Chondrocyte (in vitro differentiated cells): ENCODE measurements around the gene SMIM9. TPM values are rescaled to one million over a fixed set of nuclear protein-coding genes. Genes with fewer than 3 reads are reported as not detected.

ENCODE experiments used
- DNase-seq: peaks from one replicate; pipeline ENCODE4 v3.0.0; 2021; ENCODE audit warnings: mixed read lengths, low spot score
- H3K27ac Mint-ChIP-seq: one replicate; pipeline ENCODE4 v1.8.0; 2021; ENCODE audit warnings: mild to moderate bottlenecking, moderate library complexity, mixed read lengths; ENCODE audit not compliant: unreplicated experiment
- H3K27me3 Mint-ChIP-seq: 2 replicates; pipeline ENCODE4 v1.8.0; 2021; ENCODE audit warnings: low read depth, mixed read lengths
- H3K36me3 Mint-ChIP-seq: 2 replicates; pipeline ENCODE4 v1.8.0; 2021; ENCODE audit warnings: low read depth, mixed read lengths
- H3K4me1 Mint-ChIP-seq: 2 replicates; pipeline ENCODE4 v1.8.0; 2021; ENCODE audit warnings: low read depth, mild to moderate bottlenecking, mixed read lengths
- H3K4me3 Mint-ChIP-seq: one replicate; pipeline ENCODE4 v1.8.0; 2021; ENCODE audit warnings: mild to moderate bottlenecking, moderate library complexity, mixed read lengths; ENCODE audit not compliant: unreplicated experiment
- H3K9me3 Mint-ChIP-seq: 2 replicates; pipeline ENCODE4 v1.8.0; 2021; ENCODE audit warnings: low read depth, mixed read lengths
- total RNA-seq: library from RNA; stranded (reverse); gene quantifications from 3 replicates; pipeline ENCODE4 v1.2.1, GENCODE V29; 2021
- TF ChIP-seq, protein P1 (sequence below): fragments of 200-600 bp; sonication (generic); IDR thresholded peaks from 2 replicates; pipeline ENCODE4 v1.5.0; 2021; ENCODE audit warnings: antibody characterized with exemption, mild to moderate bottlenecking, moderate library complexity

Gene SMIM9
- total RNA-seq, 1 donor from 2014 or later = not detected

DNA sequence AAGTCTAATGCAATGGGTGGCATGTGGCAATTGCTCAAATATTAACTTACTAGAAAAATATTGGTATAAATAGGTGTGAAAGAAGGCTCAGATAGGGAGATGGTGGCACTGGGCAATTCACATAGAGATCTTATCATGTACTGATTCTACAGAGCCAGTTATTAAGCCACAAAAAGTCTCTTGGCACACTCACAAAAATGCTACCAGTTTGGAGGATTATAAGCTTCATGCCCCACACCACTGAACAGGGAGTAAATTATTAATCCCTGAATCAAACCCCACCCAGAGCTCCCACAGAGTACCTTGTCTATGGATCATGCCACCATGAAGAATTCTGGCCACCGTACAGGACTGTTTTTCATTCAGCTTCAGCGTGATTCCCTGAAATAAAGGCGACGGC, 43.0 kb downstream of the SMIM9 start:
- H3K27ac Mint-ChIP-seq = no peak overlapping the region
- H3K9me3 Mint-ChIP-seq = peaks cover 24% of the 10 kb centered on the region
- TF ChIP-seq, protein P1, sequence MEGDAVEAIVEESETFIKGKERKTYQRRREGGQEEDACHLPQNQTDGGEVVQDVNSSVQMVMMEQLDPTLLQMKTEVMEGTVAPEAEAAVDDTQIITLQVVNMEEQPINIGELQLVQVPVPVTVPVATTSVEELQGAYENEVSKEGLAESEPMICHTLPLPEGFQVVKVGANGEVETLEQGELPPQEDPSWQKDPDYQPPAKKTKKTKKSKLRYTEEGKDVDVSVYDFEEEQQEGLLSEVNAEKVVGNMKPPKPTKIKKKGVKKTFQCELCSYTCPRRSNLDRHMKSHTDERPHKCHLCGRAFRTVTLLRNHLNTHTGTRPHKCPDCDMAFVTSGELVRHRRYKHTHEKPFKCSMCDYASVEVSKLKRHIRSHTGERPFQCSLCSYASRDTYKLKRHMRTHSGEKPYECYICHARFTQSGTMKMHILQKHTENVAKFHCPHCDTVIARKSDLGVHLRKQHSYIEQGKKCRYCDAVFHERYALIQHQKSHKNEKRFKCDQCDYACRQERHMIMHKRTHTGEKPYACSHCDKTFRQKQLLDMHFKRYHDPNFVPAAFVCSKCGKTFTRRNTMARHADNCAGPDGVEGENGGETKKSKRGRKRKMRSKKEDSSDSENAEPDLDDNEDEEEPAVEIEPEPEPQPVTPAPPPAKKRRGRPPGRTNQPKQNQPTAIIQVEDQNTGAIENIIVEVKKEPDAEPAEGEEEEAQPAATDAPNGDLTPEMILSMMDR = no peak
- no peak for DNase-seq
- H3K4me3 Mint-ChIP-seq = no peak overlapping the region
- H3K4me1 Mint-ChIP-seq = peaks cover under 1% of the 10 kb centered on the region
- H3K36me3 Mint-ChIP-seq = no peaks in the 10 kb centered on the region
- H3K27me3 Mint-ChIP-seq = no peaks in the 10 kb centered on the region

GRCh38 chrX:154785716-154786115, 48.7 kb downstream of the SMIM9 start:
- TF ChIP-seq, protein P1 = no peak

DNA sequence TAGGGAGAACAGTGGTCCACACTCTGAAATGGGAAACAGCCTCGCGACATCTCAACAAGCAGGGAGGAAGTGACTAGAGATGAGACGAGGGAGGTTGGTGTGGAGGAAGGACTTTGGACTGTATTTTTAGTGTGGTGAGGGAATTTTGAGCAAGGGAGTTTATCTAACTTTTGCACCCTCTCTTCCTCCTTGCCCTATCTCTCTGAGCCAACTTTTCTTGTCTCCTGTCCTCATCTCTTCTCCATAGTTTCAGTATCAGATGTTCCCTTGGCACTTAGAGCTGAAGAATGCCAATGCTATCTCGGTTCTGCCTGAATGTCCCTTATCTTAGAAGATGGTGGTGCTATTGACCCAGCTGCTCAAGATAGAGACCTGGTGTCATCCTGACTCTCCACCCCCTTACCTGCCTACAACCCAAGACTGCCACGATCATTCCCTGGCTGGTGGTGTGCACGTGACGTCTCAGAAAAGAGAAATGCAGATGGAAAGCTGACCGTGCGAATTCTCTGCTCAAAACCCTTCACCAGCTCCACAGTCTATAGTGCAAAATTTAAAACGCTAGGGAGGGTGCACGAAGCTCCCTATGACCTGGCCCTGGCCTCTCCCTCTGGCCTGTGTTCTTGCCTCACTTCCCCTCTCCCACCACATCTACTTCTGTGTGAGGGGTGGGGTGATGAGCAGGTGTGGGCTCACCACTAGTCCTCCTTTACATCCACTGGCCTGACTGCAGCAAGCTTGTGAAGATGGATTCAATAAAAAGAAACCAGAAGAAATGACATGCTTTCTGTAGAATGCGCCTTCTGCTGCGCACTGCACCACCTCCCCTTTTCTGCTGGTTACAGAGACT, 50.1 kb downstream of the SMIM9 start:
- TF ChIP-seq, protein P1 = no peak
- no peak for DNase-seq
- Mint-ChIP-seq H3K9me3 (peaks cover 11% of the 10 kb centered on the region), H3K4me1 (no peaks in the 10 kb centered on the region), H3K36me3 (peaks cover 7% of the 10 kb centered on the region), H3K4me3 (no peak overlapping the region), H3K27me3 (no peaks in the 10 kb centered on the region), H3K27ac (no peak overlapping the region)

More at GRCh38 chrX:154785716-154786115, 48.7 kb downstream of the SMIM9 start:
- Mint-ChIP-seq H3K27ac (no peak overlapping the region), H3K9me3 (peaks cover 15% of the 10 kb centered on the region), H3K27me3 (no peaks in the 10 kb centered on the region), H3K4me3 (no peak overlapping the region), H3K4me1 (no peaks in the 10 kb centered on the region), H3K36me3 (peaks cover 7% of the 10 kb centered on the region)
- DNase-seq = no peak

DNA sequence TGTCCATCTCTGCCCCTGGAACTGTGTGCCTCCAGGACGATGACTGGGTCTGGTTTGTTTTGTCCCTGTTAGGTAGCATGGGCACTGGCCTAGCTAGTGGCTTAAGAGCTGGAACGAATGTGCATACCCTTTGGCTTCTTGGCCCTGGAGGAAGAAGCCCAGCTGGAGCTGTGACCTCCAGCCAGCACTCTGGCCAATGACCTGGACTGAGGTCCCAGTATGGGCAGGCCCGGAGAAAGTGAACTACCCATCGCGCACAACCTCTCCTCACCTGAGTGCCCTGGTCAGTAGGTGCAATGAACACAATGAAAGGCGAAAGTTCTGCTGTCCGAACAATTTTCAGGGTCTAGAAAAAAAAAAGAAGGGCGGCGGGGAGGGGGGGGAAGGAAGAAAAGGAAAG, 53.5 kb downstream of the SMIM9 start:
- H3K27me3 Mint-ChIP-seq = no peaks in the 10 kb centered on the region
- H3K36me3 Mint-ChIP-seq = peaks cover 16% of the 10 kb centered on the region
- H3K27ac Mint-ChIP-seq = no peak overlapping the region
- peaks cover 9% of the 10 kb centered on the region for H3K9me3 Mint-ChIP-seq
- TF ChIP-seq, protein P1 = no peak
- H3K4me1 Mint-ChIP-seq = no peaks in the 10 kb centered on the region
- no peak overlapping the region for H3K4me3 Mint-ChIP-seq
- no peak for DNase-seq

DNA sequence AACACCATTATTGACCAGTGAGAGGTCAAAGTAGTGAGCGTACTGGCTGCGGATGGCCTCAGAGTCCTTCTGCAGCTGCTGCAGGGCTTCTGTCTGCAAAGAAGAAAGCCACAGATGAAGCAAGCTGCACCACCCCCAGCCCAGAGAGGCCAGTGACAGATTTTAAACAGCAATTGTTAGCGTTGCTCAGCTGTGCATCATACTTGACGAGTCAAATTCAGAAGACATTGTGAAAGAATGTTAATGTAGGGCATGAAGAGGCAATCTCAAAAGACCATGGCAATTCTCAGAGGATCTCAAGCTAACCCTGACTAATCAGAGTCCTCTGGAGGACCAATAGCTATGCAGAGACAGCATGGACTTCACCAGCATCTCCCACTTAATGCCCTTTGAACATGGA, 55.2 kb downstream of the SMIM9 start:
- Mint-ChIP-seq H3K36me3 (peaks cover 16% of the 10 kb centered on the region), H3K9me3 (peaks cover 12% of the 10 kb centered on the region), H3K27ac (no peak overlapping the region), H3K27me3 (no peaks in the 10 kb centered on the region), H3K4me3 (no peak overlapping the region), H3K4me1 (no peaks in the 10 kb centered on the region)
- TF ChIP-seq, protein P1 = no peak
- no peak for DNase-seq
